GM12878 (cell line): ENCODE data around the gene BRIX1.

Experiments used
- BHLHE40 ChIP-seq, 2 experiments: fragments of 450-650 bp in 1 of 2; IDR thresholded peaks; 2 replicates each; pipeline ENCODE4 v1.6.1; 2011 to 2017; ENCODE audit warnings: low read depth in 2 of 2, borderline replicate concordance in 1 of 2, improper control_type of control experiment in 1 of 2, low read length in 1 of 2, mild to moderate bottlenecking in 1 of 2
- KDM1A ChIP-seq: fragments of 200-600 bp; sonication (generic); IDR thresholded peaks from 2 replicates; pipeline ENCODE4 v1.6.1; 2016; ENCODE audit warnings: borderline replicate concordance
- MXI1 ChIP-seq: fragments of 150-350 bp; IDR thresholded peaks from 2 replicates; pipeline ENCODE4 v1.6.1; 2011; ENCODE audit warnings: low read depth, mild to moderate bottlenecking, inconsistent platforms, low read length, improper control_type of control experiment
- POLR2AphosphoS5 ChIP-seq: IDR thresholded peaks from 2 replicates; pipeline ENCODE4 v1.6.1; 2011; ENCODE audit warnings: mild to moderate bottlenecking, low read length, inconsistent platforms
- RB1 ChIP-seq: fragments of 450-650 bp; formaldehyde crosslinking; IDR thresholded peaks from 2 replicates; pipeline ENCODE4 v1.6.1; 2017; ENCODE audit warnings: mild to moderate bottlenecking, borderline replicate concordance

DNA sequence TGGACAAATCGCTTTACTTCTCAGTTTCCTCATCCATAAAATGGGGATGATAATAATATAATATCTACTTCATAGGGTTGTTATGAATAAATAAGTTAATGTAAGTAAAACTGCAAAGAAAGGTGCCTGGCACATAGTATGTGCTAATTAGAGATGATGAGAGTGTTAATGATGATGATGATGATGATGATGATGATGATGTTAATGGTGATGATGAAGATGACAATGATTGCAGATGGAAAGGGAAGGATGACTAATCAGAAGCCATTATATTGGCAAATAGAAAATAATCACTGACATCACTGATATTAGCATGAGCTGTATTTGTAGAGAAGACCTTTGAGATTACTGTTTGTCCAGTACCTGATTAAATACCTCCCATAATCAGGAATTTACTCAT lies 20.8 kb upstream of the BRIX1 start:
- TF ChIP-seq POLR2AphosphoS5, result no peak
- TF ChIP-seq MXI1, result no peak
- TF ChIP-seq RB1, result no peak
- no peak for TF ChIP-seq BHLHE40 (IDR thresholded peaks at IDR 0.05; ENCODE audit: borderline replicate concordance in 1 of 2, low read depth in 2 of 2, low read length in 1 of 2)
- no peak for TF ChIP-seq KDM1A
